RWPE2 (cell line): ENCODE data around the gene UBASH3B.

Experiments
- ATAC-seq: fragments of 200-7000 bp; cut with Tn5 transposase; 3 replicates; pipeline ENCODE4 v1.9.1; 2021; ENCODE audit warnings: low read depth
- DNase-seq: peaks from one replicate; pipeline ENCODE4 v3.0.0-alpha.2; 2020; ENCODE audit warnings: low spot score
- H3K27ac ChIP-seq: fragments of 450-650 bp; 2 replicates; pipeline ENCODE4 v1.5.1; 2017; ENCODE audit warnings: mild to moderate bottlenecking; ENCODE audit not compliant: poor library complexity, severe bottlenecking
- H3K27me3 ChIP-seq: fragments of 250-450 bp; sonication (Bioruptor Pico); 2 replicates; pipeline ENCODE4 v1.5.1; 2021; ENCODE audit warnings: mild to moderate bottlenecking, moderate library complexity; ENCODE audit not compliant: insufficient read depth, poor library complexity, severe bottlenecking
- H3K36me3 ChIP-seq: fragments of 250-450 bp; sonication (Bioruptor Pico); 2 replicates; pipeline ENCODE4 v1.5.1; 2020; ENCODE audit warnings: low read depth, mild to moderate bottlenecking, moderate library complexity
- H3K4me1 ChIP-seq: fragments of 250-450 bp; sonication (Bioruptor Pico); 2 replicates; pipeline ENCODE4 v1.5.1; 2021; ENCODE audit warnings: mild to moderate bottlenecking, moderate library complexity; ENCODE audit not compliant: insufficient read depth, poor library complexity, severe bottlenecking
- H3K4me3 ChIP-seq: fragments of 250-450 bp; sonication (Bioruptor Pico); 2 replicates; pipeline ENCODE4 v1.5.1; 2021; ENCODE audit warnings: mild to moderate bottlenecking, moderate library complexity; ENCODE audit not compliant: severe bottlenecking
- H3K9me3 ChIP-seq: fragments of 250-450 bp; sonication (Bioruptor Pico); 2 replicates; pipeline ENCODE4 v1.5.1; 2021; ENCODE audit warnings: mild to moderate bottlenecking, moderate library complexity; ENCODE audit not compliant: severe bottlenecking
- TF ChIP-seq, protein P1 (sequence below): fragments of 450-650 bp; IDR thresholded peaks from one replicate; pipeline ENCODE4 v1.5.1; 2017; ENCODE audit warnings: mild to moderate bottlenecking, moderate library complexity; ENCODE audit not compliant: poor library complexity, severe bottlenecking

The UBASH3B gene

DNA sequence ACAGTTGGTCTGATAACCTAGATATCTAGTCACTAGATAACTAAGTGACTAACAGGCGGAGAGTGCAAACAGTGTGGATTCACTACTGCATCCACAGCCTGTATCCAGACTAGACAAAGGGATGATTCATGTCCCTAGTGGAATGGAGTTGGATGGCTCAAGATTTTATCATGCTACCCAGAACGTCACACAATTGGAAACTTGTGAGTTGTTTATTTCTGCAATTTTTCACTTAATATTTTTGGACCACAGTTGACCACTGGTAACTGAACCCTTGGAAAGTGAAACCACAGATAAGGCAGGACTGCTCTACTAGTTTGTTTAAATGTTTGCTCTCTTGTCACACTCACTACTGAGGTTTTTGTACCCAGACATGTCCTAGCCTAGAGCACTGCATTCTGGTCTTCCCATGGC is 76.0 kb downstream of the UBASH3B start:
- Histone ChIP-seq H3K4me1 (peaks cover 4% of the 10 kb centered on the region), H3K4me3 (no peak overlapping the region)

DNA sequence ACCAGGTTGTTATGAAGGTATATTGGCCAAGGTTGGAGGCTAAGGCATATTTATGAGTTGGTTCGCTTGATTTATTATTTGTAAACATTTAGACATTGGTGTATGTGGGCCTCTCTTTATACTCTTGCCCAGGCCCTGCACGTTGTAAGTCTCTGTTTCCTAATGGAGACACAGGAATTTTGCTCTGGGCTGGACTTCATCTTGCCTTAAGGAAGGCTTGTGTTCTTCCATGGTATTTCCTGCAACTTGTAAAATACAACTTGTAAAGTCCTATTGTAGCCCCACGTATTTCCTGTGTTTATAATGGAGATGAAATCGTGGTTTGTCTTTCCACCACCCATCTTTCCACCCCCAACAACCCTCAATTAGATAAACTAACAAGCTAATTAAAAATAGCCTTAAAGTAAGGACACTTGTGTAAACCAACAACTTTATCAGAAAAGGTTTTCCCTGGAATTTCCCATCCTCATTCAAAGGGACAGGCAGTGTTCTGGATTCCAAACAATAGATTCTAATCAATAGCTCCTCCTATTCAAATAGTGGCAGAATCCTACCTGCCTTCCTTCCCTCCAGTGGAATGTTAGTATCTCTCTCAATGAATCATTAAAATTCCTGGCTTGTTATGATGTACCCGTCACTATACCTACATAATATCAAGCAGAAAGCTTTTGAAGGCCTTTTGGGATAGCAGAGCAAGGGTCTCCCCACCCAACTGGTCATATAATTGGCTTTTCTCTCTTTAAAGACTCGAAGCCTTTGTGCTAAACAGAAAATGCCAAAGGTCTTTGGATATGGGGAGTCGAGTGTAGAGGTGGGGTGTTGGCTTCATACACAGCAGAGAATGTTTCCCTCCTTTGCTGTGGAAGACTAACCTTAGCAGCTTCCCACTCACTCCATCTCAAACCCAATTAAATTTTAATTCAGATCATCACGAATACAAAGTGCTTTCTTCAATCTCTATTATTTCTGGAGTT is 77.1 kb downstream of the UBASH3B start:
- no peak overlapping the region for H3K4me3 ChIP-seq
- ATAC-seq = 0 out of 3 replicates have a peak, but pooled peaks have one; percentile 41
- H3K36me3 ChIP-seq = 0 out of 2 replicates have a peak, but pooled peaks cover 3% of the 10 kb centered on the region
- H3K27me3 ChIP-seq = no peaks in the 10 kb centered on the region
- no peak overlapping the region for H3K27ac ChIP-seq
- DNase-seq = no peak
- H3K4me1 ChIP-seq = peaks cover 4% of the 10 kb centered on the region
- TF ChIP-seq, protein P1, sequence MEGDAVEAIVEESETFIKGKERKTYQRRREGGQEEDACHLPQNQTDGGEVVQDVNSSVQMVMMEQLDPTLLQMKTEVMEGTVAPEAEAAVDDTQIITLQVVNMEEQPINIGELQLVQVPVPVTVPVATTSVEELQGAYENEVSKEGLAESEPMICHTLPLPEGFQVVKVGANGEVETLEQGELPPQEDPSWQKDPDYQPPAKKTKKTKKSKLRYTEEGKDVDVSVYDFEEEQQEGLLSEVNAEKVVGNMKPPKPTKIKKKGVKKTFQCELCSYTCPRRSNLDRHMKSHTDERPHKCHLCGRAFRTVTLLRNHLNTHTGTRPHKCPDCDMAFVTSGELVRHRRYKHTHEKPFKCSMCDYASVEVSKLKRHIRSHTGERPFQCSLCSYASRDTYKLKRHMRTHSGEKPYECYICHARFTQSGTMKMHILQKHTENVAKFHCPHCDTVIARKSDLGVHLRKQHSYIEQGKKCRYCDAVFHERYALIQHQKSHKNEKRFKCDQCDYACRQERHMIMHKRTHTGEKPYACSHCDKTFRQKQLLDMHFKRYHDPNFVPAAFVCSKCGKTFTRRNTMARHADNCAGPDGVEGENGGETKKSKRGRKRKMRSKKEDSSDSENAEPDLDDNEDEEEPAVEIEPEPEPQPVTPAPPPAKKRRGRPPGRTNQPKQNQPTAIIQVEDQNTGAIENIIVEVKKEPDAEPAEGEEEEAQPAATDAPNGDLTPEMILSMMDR = no peak
- no peaks in the 10 kb centered on the region for H3K9me3 ChIP-seq

More for the DNA sequence above, 76.0 kb downstream of the UBASH3B start:
- no peak overlapping the region for H3K27ac ChIP-seq
- TF ChIP-seq, protein P1 = no peak
- no peaks in the 10 kb centered on the region for H3K27me3 ChIP-seq
- H3K36me3 ChIP-seq = 0 out of 2 replicates have a peak, but pooled peaks cover 3% of the 10 kb centered on the region
- ATAC-seq (no peak), DNase-seq (no peak)
- no peaks in the 10 kb centered on the region for H3K9me3 ChIP-seq

DNA sequence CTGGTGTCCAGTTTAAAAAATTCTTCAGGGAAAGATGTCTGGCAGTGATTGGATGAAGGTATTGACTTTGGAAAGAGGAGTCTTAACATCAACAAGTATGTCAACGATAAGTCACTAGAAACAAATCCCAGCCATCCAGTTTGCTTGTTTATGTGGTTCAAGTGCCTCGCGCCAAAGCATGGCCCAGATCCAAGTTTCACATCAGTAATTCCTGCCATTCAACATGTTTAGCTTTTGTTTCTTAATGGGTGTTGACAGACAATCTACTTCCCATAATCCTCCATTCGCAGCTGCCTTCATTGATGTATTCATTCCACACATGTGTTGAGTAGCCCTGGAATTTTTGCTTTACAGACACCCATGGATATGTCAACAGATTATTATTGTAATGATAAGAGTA is 77.8 kb downstream of the UBASH3B start:
- TF ChIP-seq, protein P1 = no peak
- Histone ChIP-seq H3K27ac (no peak overlapping the region), H3K36me3 (0 out of 2 replicates have a peak, but pooled peaks cover 3% of the 10 kb centered on the region), H3K4me3 (no peak overlapping the region), H3K9me3 (no peaks in the 10 kb centered on the region), H3K27me3 (no peaks in the 10 kb centered on the region), H3K4me1 (peaks cover 4% of the 10 kb centered on the region)
- DNase-seq = no peak
- no peak for ATAC-seq

DNA sequence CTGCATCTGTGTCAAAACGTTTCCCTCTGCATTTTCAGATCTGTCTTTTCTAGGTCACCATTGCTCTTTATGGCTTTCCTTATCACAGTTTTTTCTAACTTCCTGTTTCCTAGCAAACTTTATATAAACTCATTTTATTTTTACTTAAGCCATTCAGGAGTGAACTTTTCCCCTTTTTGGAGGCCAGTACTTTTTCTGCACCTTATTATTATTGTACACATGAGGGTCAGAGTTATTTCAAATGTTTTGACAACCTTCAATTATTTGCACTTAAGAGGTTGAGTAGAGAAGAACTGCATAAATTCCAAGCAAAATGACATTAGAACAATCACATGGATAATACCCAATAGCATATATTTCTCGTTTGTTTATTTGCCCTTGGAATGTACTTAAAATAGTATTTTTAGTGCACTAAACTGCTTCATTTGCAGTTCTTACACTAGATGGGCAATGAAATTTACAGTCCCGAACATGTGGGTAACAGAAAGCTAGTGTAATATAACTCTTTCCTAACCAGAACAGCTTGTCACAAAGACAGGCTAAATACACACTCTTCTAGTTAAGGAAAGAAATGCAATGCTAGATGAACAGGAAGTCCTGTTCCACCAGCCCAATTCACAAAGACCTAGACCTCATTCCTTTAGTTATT is 79.5 kb downstream of the UBASH3B start:
- DNase-seq (no peak), ATAC-seq (no peak)
- Histone ChIP-seq H3K36me3 (0 out of 2 replicates have a peak, but pooled peaks cover 3% of the 10 kb centered on the region), H3K4me1 (peaks cover 4% of the 10 kb centered on the region), H3K27ac (no peak overlapping the region), H3K27me3 (no peaks in the 10 kb centered on the region), H3K4me3 (no peak overlapping the region), H3K9me3 (no peaks in the 10 kb centered on the region)
- TF ChIP-seq, protein P1 = no peak
